Esophagus squamous epithelium (tissue), 4 donors: ENCODE data around the gene PDE7B.

Experiments used
- CTCF ChIP-seq, 6 experiments: fragments of 450-650 bp in 4 of 6; fragments of 200-600 bp in 2 of 6; sonication (generic) in 2 of 6; IDR thresholded peaks; one replicate each; pipeline ENCODE4 v1.5.1; 2016 to 2019; ENCODE audit warnings: antibody characterized with exemption in 6 of 6, mild to moderate bottlenecking in 4 of 6, moderate library complexity in 4 of 6
- POLR2A ChIP-seq, 4 donors: fragments of 450-650 bp; IDR thresholded peaks; one replicate each; pipeline ENCODE4 v1.6.1; 2017; ENCODE audit warnings: antibody characterized with exemption in 4 of 4, mild to moderate bottlenecking in 4 of 4, moderate library complexity in 3 of 4

- TF ChIP-seq CTCF (IDR thresholded peaks at IDR 0.05) (no peak), POLR2A (IDR thresholded peaks at IDR 0.05) (no peak)
Measured at GRCh38 chr6:135814043-135814442, 37.5 kb upstream of the PDE7B start.
